Lung (tissue), 12 donors: ENCODE measurements around the gene ITGA8. TPM values are rescaled to one million over a fixed set of nuclear protein-coding genes. Genes with fewer than 3 reads are reported as not detected.

Experiments
- ATAC-seq: fragments of 200-7000 bp; cut with Tn5 transposase; one replicate; pipeline ENCODE4 v1.9.1; 2020; ENCODE audit warnings: moderate number of reproducible peaks; ENCODE audit not compliant: insufficient read depth, low FRiP score
- DNase-seq, 3 donors: peaks; one replicate each; pipeline ENCODE4 v3.0.0-alpha.2; 2013 to 2017
- H3K27ac ChIP-seq, 2 donors: one replicate each; pipeline ENCODE4 v1.5.1; 2013; ENCODE audit warnings: mild to moderate bottlenecking in 2 of 2, moderate library complexity in 2 of 2, control low read depth in 1 of 2, inconsistent platforms in 1 of 2, low read depth in 1 of 2, low read length in 1 of 2
- H3K27me3 ChIP-seq, 3 donors: one replicate each; pipeline ENCODE4 v1.5.1; 2013; ENCODE audit warnings: low read length in 2 of 3; ENCODE audit not compliant: control insufficient read depth in 3 of 3, insufficient read depth in 3 of 3
- H3K36me3 ChIP-seq, 4 donors: one replicate each; pipeline ENCODE4 v1.5.1; 2013; ENCODE audit warnings: low read length in 4 of 4, mild to moderate bottlenecking in 1 of 4, moderate library complexity in 1 of 4; ENCODE audit not compliant: control insufficient read depth in 4 of 4, insufficient read depth in 4 of 4
- H3K4me1 ChIP-seq, 5 donors: one replicate each; pipeline ENCODE4 v1.5.1; 2013; ENCODE audit warnings: low read length in 5 of 5, mild to moderate bottlenecking in 2 of 5, moderate library complexity in 1 of 5; ENCODE audit not compliant: control insufficient read depth in 5 of 5, insufficient read depth in 5 of 5
- H3K4me3 ChIP-seq: one replicate; pipeline ENCODE4 v1.5.1; 2013; ENCODE audit warnings: mild to moderate bottlenecking, control low read depth, moderate library complexity
- H3K9ac ChIP-seq, 2 donors: one replicate each; pipeline ENCODE4 v1.5.1; 2013; ENCODE audit warnings: low read length in 2 of 2, control low read depth in 1 of 2; ENCODE audit not compliant: insufficient read depth in 1 of 2
- H3K9me3 ChIP-seq, 4 donors: one replicate each; pipeline ENCODE4 v1.5.1; 2013; ENCODE audit warnings: low read length in 3 of 4, mild to moderate bottlenecking in 1 of 4, moderate library complexity in 1 of 4; ENCODE audit not compliant: control insufficient read depth in 4 of 4, insufficient read depth in 3 of 4
- WGBS, 2 donors: extraction: QIAGEN DNeasy Blood & Tissue Kit; methylation state at CpG; one replicate each; pipeline ENCODE4 v1.1.7; 2013; 5-methylcytosine and 5-hydroxymethylcytosine counted together
- polyA plus RNA-seq, 2 donors: library from polyadenylated mRNA; stranded (reverse); fragments of 200-250 nt; gene quantifications; one replicate each; pipeline ENCODE4 v1.2.1, GENCODE V29; 2013
- total RNA-seq, 2 donors: library from RNA; depleted of rRNA in 1 of 2; stranded (reverse); fragments of >200 nt in 1 of 2; gene quantifications; one replicate each; pipeline ENCODE4 v1.2.1, GENCODE V29; 2014 to 2021
- TF ChIP-seq, protein P1 (sequence below): IDR thresholded peaks from 2 replicates; pipeline ENCODE4 v1.5.1; 2012; ENCODE audit warnings: mild to moderate bottlenecking; ENCODE audit errors: control extremely low read depth, extremely low read depth
- donor health status: control.
- donor health status: control.
- donor health status: Bipolar disorder and iron deficiency.
- donor health status: healthy.
- donor health status: DM: yes; HTN: yes; CAD: no.

The ITGA8 gene
- total and polyA plus RNA-seq, 4 donors, result 3.9 to 124 (median 13.6) TPM

DNA sequence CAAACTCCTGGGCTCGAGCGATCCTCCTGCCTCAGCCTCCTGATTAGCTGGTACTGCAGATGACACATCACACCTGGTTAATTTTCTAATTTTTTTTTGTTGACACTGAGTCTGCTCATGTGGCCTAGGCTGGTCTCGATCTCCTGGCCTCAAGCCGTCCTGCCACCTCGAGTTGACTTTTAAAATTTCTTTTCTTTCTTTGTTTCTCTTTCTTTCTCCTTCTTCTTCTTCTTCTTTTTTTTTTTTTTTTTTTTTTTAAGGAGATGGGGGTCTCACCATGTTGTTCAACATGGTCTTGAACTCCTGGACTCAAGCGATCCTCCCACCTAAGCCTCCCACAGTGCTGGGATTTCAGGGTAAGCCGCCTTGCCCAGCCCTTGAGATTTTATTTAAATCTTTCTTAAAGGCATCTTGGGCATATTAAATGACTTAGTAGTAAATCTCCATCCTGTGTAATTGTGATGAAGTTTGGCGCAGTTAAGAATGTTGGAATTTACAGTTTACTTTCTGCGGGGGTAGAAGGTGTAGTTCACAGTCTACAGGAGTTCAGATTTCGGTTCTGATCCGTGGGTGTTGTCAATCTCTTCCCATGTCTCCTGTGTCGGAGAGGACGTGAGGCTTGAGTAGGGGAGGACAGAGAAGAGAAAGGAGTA lies 1.0 kb upstream of the ITGA8 start:
- DNase-seq (no peak), ATAC-seq (no peak)
- H3K9me3 ChIP-seq, result no peaks in the 10 kb centered on the region
- TF ChIP-seq, protein P1, sequence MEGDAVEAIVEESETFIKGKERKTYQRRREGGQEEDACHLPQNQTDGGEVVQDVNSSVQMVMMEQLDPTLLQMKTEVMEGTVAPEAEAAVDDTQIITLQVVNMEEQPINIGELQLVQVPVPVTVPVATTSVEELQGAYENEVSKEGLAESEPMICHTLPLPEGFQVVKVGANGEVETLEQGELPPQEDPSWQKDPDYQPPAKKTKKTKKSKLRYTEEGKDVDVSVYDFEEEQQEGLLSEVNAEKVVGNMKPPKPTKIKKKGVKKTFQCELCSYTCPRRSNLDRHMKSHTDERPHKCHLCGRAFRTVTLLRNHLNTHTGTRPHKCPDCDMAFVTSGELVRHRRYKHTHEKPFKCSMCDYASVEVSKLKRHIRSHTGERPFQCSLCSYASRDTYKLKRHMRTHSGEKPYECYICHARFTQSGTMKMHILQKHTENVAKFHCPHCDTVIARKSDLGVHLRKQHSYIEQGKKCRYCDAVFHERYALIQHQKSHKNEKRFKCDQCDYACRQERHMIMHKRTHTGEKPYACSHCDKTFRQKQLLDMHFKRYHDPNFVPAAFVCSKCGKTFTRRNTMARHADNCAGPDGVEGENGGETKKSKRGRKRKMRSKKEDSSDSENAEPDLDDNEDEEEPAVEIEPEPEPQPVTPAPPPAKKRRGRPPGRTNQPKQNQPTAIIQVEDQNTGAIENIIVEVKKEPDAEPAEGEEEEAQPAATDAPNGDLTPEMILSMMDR, result no peak
- H3K4me3 ChIP-seq, result no peak overlapping the region
- 86% methylated on average over 13 of the region's 13 CpGs for WGBS, 2 donors
- peaks cover 0 to 44% (median 0%) of the 10 kb centered on the region in 5 donors for H3K4me1 ChIP-seq
- peaks cover 0 to 4% (median 1%) of the 10 kb centered on the region in 4 donors for H3K36me3 ChIP-seq
- no peak overlapping the region for H3K27ac ChIP-seq
- no peak overlapping the region for H3K9ac ChIP-seq
- peaks cover 0 to 16% (median 6%) of the 10 kb centered on the region in 3 donors for H3K27me3 ChIP-seq

DNA sequence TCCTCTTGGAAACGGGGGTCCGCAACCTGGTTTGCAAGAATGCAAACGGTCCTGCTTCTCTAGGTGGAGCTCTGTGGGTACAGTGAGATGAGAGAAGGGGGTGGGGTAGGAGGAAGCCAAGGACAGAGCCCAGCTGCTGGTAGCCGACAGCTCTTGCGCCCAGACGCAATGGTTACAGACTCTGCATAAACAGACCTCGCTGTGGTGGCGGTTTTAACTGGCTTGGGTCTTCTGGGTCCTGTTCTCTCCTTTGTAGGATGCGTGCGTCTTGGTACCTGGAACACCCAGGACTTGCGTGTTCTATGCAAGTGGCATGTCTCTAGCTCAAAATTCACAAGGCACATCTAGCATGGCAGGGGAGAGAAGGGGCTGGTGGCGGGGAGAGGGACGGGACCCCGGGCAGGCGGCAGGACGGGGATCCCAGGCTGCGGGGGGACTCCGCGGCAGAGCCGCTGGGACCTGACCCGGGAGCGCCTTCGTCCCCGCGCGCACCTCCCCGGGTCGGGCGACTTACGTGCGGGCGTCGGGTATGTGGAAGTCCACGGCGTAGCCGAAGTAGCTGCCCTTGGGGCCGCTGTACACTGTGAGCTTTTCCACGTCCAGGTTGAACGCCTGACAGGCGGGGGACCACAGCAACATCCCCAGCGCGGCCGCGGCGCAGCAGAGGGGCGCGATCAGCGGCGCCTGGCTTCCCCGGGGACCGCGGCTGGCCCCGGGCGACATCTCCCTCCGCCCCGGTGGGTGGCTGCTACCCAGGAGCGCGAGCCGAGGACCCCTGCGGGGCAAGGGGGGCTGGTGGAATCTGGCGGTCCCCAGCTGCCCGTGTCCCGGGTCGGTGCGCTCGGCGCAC lies 448 bp downstream of the ITGA8 start:
- DNase-seq (peak; percentile 82 to 91 (median 88)), ATAC-seq (no peak)
- H3K4me3 ChIP-seq, result peak overlapping the region; percentile 36
- TF ChIP-seq, protein P1, result no peak
- peaks cover 0 to 16% (median 6%) of the 10 kb centered on the region in 3 donors for H3K27me3 ChIP-seq
- no peaks in the 10 kb centered on the region for H3K9me3 ChIP-seq
- peaks cover 0 to 4% (median 1%) of the 10 kb centered on the region in 4 donors for H3K36me3 ChIP-seq
- WGBS, 2 donors, result 2% methylated on average over 56 to 67 of the region's 67 CpGs
- H3K27ac ChIP-seq, result peak overlapping the region in 1 of 2 donors; percentile 81
- peak overlapping the region; percentile 44 to 77 for H3K9ac ChIP-seq
- H3K4me1 ChIP-seq, result peaks cover 0 to 49% (median 0%) of the 10 kb centered on the region in 5 donors

GRCh38 chr10:15718694-15719048 lies 1.1 kb downstream of the ITGA8 start:
- no peak for ATAC-seq
- Histone ChIP-seq H3K4me3 (no peak overlapping the region), H3K9ac (peak overlapping the region in 1 of 2 donors; percentile 77)

More at GRCh38 chr10:15718694-15719048, 1.1 kb downstream of the ITGA8 start:
- peaks cover 0 to 16% (median 6%) of the 10 kb centered on the region in 3 donors for H3K27me3 ChIP-seq
- H3K36me3 ChIP-seq, result peaks cover 0 to 4% (median 1%) of the 10 kb centered on the region in 4 donors
- peak in 2 of 3 donors; percentile 66 to 76 for DNase-seq
- WGBS, 2 donors, result 17 to 21% methylated on average over 17 of the region's 17 CpGs
- TF ChIP-seq, protein P1, result no peak
- H3K27ac ChIP-seq, result peak overlapping the region in 1 of 2 donors; percentile 12
- H3K4me1 ChIP-seq, result peaks cover 0 to 51% (median 0%) of the 10 kb centered on the region in 5 donors
- H3K9me3 ChIP-seq, result no peaks in the 10 kb centered on the region
